Keratinocyte (primary cell): Measurements from ENCODE around the gene WNT8A. TPM values are rescaled to one million over a fixed set of nuclear protein-coding genes. Genes with fewer than 3 reads are reported as not detected.

Experiments
- DNase-seq: peaks from one replicate; pipeline ENCODE4 v3.0.0-alpha.2; 2011; ENCODE audit warnings: low read depth, missing footprints, low spot score
- FAIRE-seq: peaks from 2 replicates; lab custom pipeline; 2011; peaks lifted over from hg19 to GRCh38; lab: Jason Lieb, UNC
- H2AFZ ChIP-seq: 2 replicates; pipeline ENCODE4 v1.6.0; 2012; ENCODE audit warnings: low read length, control low read depth, inconsistent platforms; ENCODE audit not compliant: control insufficient read depth
- H3K27ac ChIP-seq: 2 replicates; pipeline ENCODE4 v1.5.1; 2011; ENCODE audit warnings: low read length; ENCODE audit not compliant: control insufficient read depth, insufficient read depth
- H3K27me3 ChIP-seq: 3 replicates; pipeline ENCODE4 v1.6.0; 2011; ENCODE audit warnings: low read length; ENCODE audit not compliant: control insufficient read depth, insufficient read depth; ENCODE audit errors: extremely low read depth
- H3K36me3 ChIP-seq, 2 experiments: 2 replicates in 1 of 2; 3 replicates in 1 of 2; pipeline ENCODE4 v1.5.1; 2011; ENCODE audit warnings: low read length in 2 of 2, mild to moderate bottlenecking in 1 of 2; ENCODE audit not compliant: control insufficient read depth in 2 of 2, insufficient read depth in 2 of 2; ENCODE audit errors: extremely low read depth in 1 of 2
- H3K4me1 ChIP-seq: 3 replicates; pipeline ENCODE4 v1.5.1; 2011; ENCODE audit warnings: low read length; ENCODE audit not compliant: control insufficient read depth, insufficient read depth; ENCODE audit errors: extremely low read depth
- H3K4me2 ChIP-seq: 3 replicates; pipeline ENCODE4 v1.6.0; 2011; ENCODE audit warnings: low read depth, low read length; ENCODE audit not compliant: control insufficient read depth, insufficient read depth; ENCODE audit errors: extremely low read depth
- H3K4me3 ChIP-seq, 3 experiments: fragments of 200-600 bp in 1 of 3; sonication (generic) in 1 of 3; 2 replicates in 2 of 3; 3 replicates in 1 of 3; pipeline ENCODE4 v1.5.1; 2011 to 2016; ENCODE audit warnings: low read length in 3 of 3, mild to moderate bottlenecking in 3 of 3, control low read depth in 2 of 3, inconsistent platforms in 1 of 3, low read depth in 1 of 3, mixed read lengths in 1 of 3, mixed run types in 1 of 3, moderate library complexity in 1 of 3; ENCODE audit not compliant: control insufficient read depth in 2 of 3, insufficient read depth in 2 of 3; ENCODE audit errors: extremely low read depth in 1 of 3
- H3K79me2 ChIP-seq: 2 replicates; pipeline ENCODE4 v1.6.0; 2012; ENCODE audit warnings: low read length; ENCODE audit not compliant: control insufficient read depth, insufficient read depth
- H3K9ac ChIP-seq: 3 replicates; pipeline ENCODE4 v1.6.0; 2011; ENCODE audit warnings: low read length; ENCODE audit not compliant: control insufficient read depth, insufficient read depth; ENCODE audit errors: extremely low read depth
- H3K9me1 ChIP-seq: 3 replicates; pipeline ENCODE4 v1.6.0; 2011; ENCODE audit warnings: low read length; ENCODE audit not compliant: control insufficient read depth, insufficient read depth; ENCODE audit errors: extremely low read depth
- H3K9me3 ChIP-seq: 2 replicates; pipeline ENCODE4 v1.5.1; 2012; ENCODE audit warnings: low read depth, low read length; ENCODE audit not compliant: control insufficient read depth
- H4K20me1 ChIP-seq: 3 replicates; pipeline ENCODE4 v1.6.0; 2011; ENCODE audit warnings: low read length; ENCODE audit not compliant: control insufficient read depth, insufficient read depth; ENCODE audit errors: extremely low read depth
- EZH2 ChIP-seq: IDR thresholded peaks from one replicate; pipeline ENCODE4 v1.6.1; 2012; ENCODE audit warnings: inconsistent platforms, mild to moderate bottlenecking, low read length, moderate library complexity
- dilution Hi-C: fragments of 300-500 bp; cut with MboI; formaldehyde crosslinking; loops from one replicate; pipeline ENCODE4 v1.7.0; 2020; ENCODE audit warnings: low sequenced_read_pairs; ENCODE audit not compliant: extremely low pct_ligation_motif_present
- polyA plus RNA-seq, 5 experiments: library from polyadenylated mRNA; depleted of rRNA in 3 of 5; stranded (reverse) in 3 of 5; stranded (forward) in 1 of 5; unstranded in 1 of 5; fragments of >200 nt; gene quantifications; 1 replicate in 1 of 5; 2 replicates in 3 of 5; 3 replicates in 1 of 5; pipeline versions ENCODE4 v1.2.1 to v1.2.3, GENCODE V29; 2011 to 2012; ENCODE audit warnings: missing spikeins in 2 of 5, low read depth in 1 of 5, low replicate concordance in 1 of 5
- TF ChIP-seq, protein P1 (sequence below), 3 experiments: IDR thresholded peaks in 1 of 3; conservative IDR thresholded peaks in 1 of 3; optimal IDR thresholded peaks in 1 of 3; 2 replicates in 2 of 3; 3 replicates in 1 of 3; pipeline versions ENCODE3 to v1.5.1; 2011; ENCODE audit warnings: low read length in 3 of 3, mild to moderate bottlenecking in 3 of 3, moderate library complexity in 2 of 3, control low read depth in 1 of 3, inconsistent platforms in 1 of 3; ENCODE audit not compliant: insufficient read depth in 2 of 3; ENCODE audit errors: extremely low read depth in 1 of 3

The WNT8A gene
- polyA plus RNA-seq, 1 donor (not counting 4 experiments of a cell fraction or from before 2014, with no cell fraction given) = not detected

DNA sequence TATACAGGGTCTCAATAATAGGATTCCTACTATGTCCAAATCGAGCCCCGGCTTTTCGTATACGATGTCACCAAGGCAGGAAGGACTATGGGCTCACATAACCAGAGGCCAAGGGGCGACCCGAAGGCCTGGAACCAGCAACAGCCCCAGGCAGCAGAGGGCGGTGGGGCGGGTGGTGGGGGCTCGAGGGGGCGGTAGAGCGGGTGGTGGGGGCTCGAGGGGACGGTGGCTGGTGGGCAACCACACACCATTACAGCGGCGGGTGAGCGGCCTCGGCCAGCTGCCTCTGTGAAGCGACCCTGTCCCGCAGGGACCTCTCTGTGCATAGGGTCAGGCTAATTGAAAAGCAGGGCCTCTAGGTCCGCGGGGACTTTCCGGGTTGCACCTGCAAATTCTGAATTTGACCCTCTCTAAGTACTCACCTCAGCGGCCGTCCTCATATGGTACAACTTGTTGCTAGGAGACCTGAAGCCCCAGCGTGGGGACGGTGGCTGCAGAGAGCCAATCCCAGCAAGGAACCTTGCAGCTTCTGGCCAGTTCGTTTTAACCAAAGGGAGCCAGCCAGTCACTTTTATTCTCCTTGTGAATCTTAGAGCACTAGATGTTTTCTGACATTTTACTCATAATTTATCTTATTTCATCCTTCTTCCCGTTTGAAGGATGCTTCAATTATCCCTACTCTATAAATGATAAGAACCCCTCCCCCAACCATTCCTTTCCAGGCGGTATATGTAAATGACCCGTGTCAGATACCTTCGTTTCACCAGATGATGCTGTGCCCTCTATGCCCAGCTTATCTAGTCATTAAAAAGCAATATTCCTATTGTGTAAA is 55.3 kb downstream of the WNT8A start, which contains the start of gene NME5:
Gene NME5 (minus strand): TSS at position 480 of the 832 bp plus-strand sequence. CDS start 648 bp downstream, outside the sequence.
- DNase-seq (no peak), FAIRE-seq (peak; percentile 20)
- H3K4me1 ChIP-seq = peaks cover 11% of the 10 kb centered on the region
- H3K27ac ChIP-seq = no peak within 1 kb of the TSS
- H3K9ac ChIP-seq = no peak within 1 kb of the TSS
- H3K36me3 ChIP-seq = no peaks in the 10 kb centered on the region
- TF ChIP-seq, protein P1, sequence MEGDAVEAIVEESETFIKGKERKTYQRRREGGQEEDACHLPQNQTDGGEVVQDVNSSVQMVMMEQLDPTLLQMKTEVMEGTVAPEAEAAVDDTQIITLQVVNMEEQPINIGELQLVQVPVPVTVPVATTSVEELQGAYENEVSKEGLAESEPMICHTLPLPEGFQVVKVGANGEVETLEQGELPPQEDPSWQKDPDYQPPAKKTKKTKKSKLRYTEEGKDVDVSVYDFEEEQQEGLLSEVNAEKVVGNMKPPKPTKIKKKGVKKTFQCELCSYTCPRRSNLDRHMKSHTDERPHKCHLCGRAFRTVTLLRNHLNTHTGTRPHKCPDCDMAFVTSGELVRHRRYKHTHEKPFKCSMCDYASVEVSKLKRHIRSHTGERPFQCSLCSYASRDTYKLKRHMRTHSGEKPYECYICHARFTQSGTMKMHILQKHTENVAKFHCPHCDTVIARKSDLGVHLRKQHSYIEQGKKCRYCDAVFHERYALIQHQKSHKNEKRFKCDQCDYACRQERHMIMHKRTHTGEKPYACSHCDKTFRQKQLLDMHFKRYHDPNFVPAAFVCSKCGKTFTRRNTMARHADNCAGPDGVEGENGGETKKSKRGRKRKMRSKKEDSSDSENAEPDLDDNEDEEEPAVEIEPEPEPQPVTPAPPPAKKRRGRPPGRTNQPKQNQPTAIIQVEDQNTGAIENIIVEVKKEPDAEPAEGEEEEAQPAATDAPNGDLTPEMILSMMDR (optimal IDR thresholded peaks at IDR 0.05 in 1 of 3, IDR thresholded peaks at IDR 0.05 in 1 of 3, conservative IDR thresholded peaks at IDR 0.05 in 1 of 3; ENCODE audit: extremely low read depth in 1 of 3, insufficient read depth in 2 of 3, low read length in 3 of 3) = no peak
- no peak for TF ChIP-seq EZH2
- no peaks in the 10 kb centered on the region for H3K9me3 ChIP-seq
- no peaks in the 10 kb centered on the region for H4K20me1 ChIP-seq
- H3K79me2 ChIP-seq = no peaks in the 10 kb centered on the region
- H3K4me3 ChIP-seq = no peak within 1 kb of the TSS
- no peaks in the 10 kb centered on the region for H3K9me1 ChIP-seq
- dilution Hi-C loops = no loop called here
- H2AFZ ChIP-seq = no peak within 1 kb of the TSS
- H3K4me2 ChIP-seq = no peak within 1 kb of the TSS
- no peaks in the 10 kb centered on the region for H3K27me3 ChIP-seq

DNA sequence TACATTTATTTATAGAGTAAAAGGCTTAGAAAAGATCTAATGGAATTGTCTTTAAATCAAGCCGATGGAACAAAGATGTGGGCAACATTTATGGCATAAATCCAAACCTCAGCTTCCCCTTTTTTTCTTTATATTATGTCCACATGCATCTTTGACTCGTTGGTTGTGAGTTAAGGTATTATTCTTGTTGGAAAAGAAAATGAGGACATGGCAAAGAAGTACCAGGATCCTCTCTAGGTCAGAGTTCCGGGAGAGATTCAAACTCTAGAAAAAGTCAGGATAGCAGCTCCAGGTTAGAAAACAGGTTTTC is 55.9 kb downstream of the WNT8A start:
- H3K4me3 ChIP-seq = no peak overlapping the region
- H3K36me3 ChIP-seq = no peaks in the 10 kb centered on the region
- no peak overlapping the region for H2AFZ ChIP-seq
- FAIRE-seq = no peak
- H3K27me3 ChIP-seq = no peaks in the 10 kb centered on the region
- H3K79me2 ChIP-seq = no peaks in the 10 kb centered on the region
- dilution Hi-C loops = no loop called here
- H3K27ac ChIP-seq = no peak overlapping the region
- no peaks in the 10 kb centered on the region for H4K20me1 ChIP-seq
- TF ChIP-seq, protein P1 (optimal IDR thresholded peaks at IDR 0.05 in 1 of 3, IDR thresholded peaks at IDR 0.05 in 1 of 3, conservative IDR thresholded peaks at IDR 0.05 in 1 of 3; ENCODE audit: extremely low read depth in 1 of 3, insufficient read depth in 2 of 3, low read length in 3 of 3) = no peak
- no peak for TF ChIP-seq EZH2
- H3K4me2 ChIP-seq = no peak overlapping the region
- H3K4me1 ChIP-seq = peaks cover 11% of the 10 kb centered on the region
- no peaks in the 10 kb centered on the region for H3K9me3 ChIP-seq
- no peak for DNase-seq
- H3K9ac ChIP-seq = no peak overlapping the region
- no peaks in the 10 kb centered on the region for H3K9me1 ChIP-seq
